Esophagus muscularis mucosa (tissue), 4 donors: ENCODE results near the gene ANKRD16. TPM values are rescaled to one million over a fixed set of nuclear protein-coding genes. Genes with fewer than 3 reads are reported as not detected.
A peak's percentile ranks its signal among the peaks of the same experiment; 100 is the strongest.

Experiments used
- DNase-seq: peaks from one replicate; pipeline ENCODE4 v3.0.0-alpha.2; 2017; ENCODE audit errors: extremely low spot score
- H3K27ac ChIP-seq, 4 donors: fragments of 200-600 bp; sonication (generic); replicated peaks in 1 of 4; 1 replicate in 3 of 4; 2 replicates in 1 of 4; pipeline ENCODE4 v1.5.1; 2016 to 2019; ENCODE audit warnings: mild to moderate bottlenecking in 1 of 4
- H3K27me3 ChIP-seq, 4 donors: fragments of 200-600 bp; sonication (generic); one replicate each; pipeline versions ENCODE4 v1.5.1 to v1.6.0; 2016 to 2019
- H3K36me3 ChIP-seq, 4 donors: fragments of 200-600 bp; sonication (generic); one replicate each; pipeline ENCODE4 v1.5.1; 2016 to 2019
- H3K4me1 ChIP-seq, 4 donors: fragments of 200-600 bp; sonication (generic); one replicate each; pipeline ENCODE4 v1.5.1; 2016 to 2019
- H3K4me3 ChIP-seq, 4 donors: fragments of 200-600 bp; sonication (generic); 1 replicate in 2 of 4; 2 replicates in 2 of 4; pipeline ENCODE4 v1.5.1; 2016 to 2019; ENCODE audit warnings: mild to moderate bottlenecking in 4 of 4, moderate library complexity in 1 of 4
- H3K9me3 ChIP-seq, 4 donors: fragments of 200-600 bp; sonication (generic); 1 replicate in 3 of 4; 2 replicates in 1 of 4; pipeline ENCODE4 v1.5.1; 2016 to 2019
- EP300 ChIP-seq: sonication (generic); formaldehyde crosslinking; IDR thresholded peaks from one replicate; pipeline ENCODE4 v1.6.1; 2017; ENCODE audit warnings: antibody characterized with exemption
- POLR2A ChIP-seq: fragments of 450-650 bp; IDR thresholded peaks from one replicate; pipeline ENCODE4 v1.6.1; 2017; ENCODE audit warnings: antibody characterized with exemption, moderate library complexity, mild to moderate bottlenecking, low read depth
- POLR2AphosphoS5 ChIP-seq, 2 donors: sonication (generic); formaldehyde crosslinking; IDR thresholded peaks; one replicate each; pipeline ENCODE4 v1.6.1; 2017; ENCODE audit warnings: antibody characterized with exemption in 2 of 2
- WGBS: methylation state at CpG from one replicate; pipeline ENCODE4 v1.1.5; 2018; 5-methylcytosine and 5-hydroxymethylcytosine counted together
- intact Hi-C: fragments of 100-400 bp; cut with DNase I; formaldehyde crosslinking; loops from one replicate; pipeline ENCODE4 v1.15.1; 2023
- total RNA-seq, 4 donors: library from RNA; depleted of rRNA; stranded (reverse); fragments of >200 nt; gene quantifications; one replicate each; pipeline versions ENCODE4 v1.1.0 to v1.2.1, GENCODE V29; 2016
- TF ChIP-seq, protein P1 (sequence below), 3 experiments: fragments of 200-600 bp in 2 of 3; fragments of 450-650 bp in 1 of 3; sonication (generic) in 2 of 3; IDR thresholded peaks; one replicate each; pipeline ENCODE4 v1.5.1; 2017 to 2019; ENCODE audit warnings: antibody characterized with exemption in 3 of 3, mild to moderate bottlenecking in 2 of 3, moderate library complexity in 1 of 3

Gene ANKRD16
- total RNA-seq, 4 donors from 2014 or later, result 5.1 to 9.0 (median 5.9) TPM

DNA sequence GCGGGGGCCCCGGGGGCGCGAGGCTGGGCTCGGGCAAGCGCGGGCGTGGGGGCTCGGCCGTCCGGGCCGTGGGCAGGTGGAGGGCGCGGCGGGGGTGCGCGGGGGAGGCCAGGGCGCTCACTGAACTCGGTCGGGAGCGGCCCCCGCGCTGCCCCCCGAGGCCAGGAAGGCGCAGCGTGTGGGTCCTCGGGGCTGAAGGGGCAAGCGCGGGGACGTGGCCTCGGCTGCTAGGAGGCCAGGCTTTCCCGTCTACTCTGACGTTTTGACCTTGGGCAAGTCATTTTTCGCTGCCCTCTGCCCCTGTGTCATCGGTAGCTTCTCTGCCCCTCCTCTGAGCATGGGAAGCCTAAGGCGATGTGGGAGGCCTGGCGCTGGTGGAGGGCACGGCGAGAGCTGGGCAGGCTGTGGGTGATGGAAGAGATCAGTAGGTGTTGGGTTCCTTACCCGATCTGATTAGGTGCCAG lies 791 bp upstream of the ANKRD16 start:
- TF ChIP-seq, protein P1, sequence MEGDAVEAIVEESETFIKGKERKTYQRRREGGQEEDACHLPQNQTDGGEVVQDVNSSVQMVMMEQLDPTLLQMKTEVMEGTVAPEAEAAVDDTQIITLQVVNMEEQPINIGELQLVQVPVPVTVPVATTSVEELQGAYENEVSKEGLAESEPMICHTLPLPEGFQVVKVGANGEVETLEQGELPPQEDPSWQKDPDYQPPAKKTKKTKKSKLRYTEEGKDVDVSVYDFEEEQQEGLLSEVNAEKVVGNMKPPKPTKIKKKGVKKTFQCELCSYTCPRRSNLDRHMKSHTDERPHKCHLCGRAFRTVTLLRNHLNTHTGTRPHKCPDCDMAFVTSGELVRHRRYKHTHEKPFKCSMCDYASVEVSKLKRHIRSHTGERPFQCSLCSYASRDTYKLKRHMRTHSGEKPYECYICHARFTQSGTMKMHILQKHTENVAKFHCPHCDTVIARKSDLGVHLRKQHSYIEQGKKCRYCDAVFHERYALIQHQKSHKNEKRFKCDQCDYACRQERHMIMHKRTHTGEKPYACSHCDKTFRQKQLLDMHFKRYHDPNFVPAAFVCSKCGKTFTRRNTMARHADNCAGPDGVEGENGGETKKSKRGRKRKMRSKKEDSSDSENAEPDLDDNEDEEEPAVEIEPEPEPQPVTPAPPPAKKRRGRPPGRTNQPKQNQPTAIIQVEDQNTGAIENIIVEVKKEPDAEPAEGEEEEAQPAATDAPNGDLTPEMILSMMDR (IDR thresholded peaks at IDR 0.05), result no peak
- TF ChIP-seq EP300, result no peak
- TF ChIP-seq POLR2AphosphoS5 (IDR thresholded peaks at IDR 0.05), result no peak
- TF ChIP-seq POLR2A, result no peak
- intact Hi-C loops, result loop anchor here (5.0 kb wide), 1 partner anchor 78 kb away; the partner anchor contains the start of gene GDI2
- Histone ChIP-seq H3K27ac (peak overlapping the region; percentile 78 to 93 (median 90)), H3K4me3 (peak overlapping the region; percentile 84 to 94 (median 90)), H3K27me3 (no peaks in the 10 kb centered on the region), H3K36me3 (peaks cover 10 to 40% (median 19%) of the 10 kb centered on the region in 4 donors), H3K4me1 (peaks cover 39 to 56% (median 48%) of the 10 kb centered on the region in 4 donors), H3K9me3 (no peaks in the 10 kb centered on the region)
- 3% methylated on average over 13 of the region's 40 CpGs for WGBS
- DNase-seq, result no peak

- Histone ChIP-seq H3K27ac (peak overlapping the region; percentile 80 to 93 (median 90)), H3K4me3 (peak overlapping the region; percentile 84 to 94 (median 90)), H3K27me3 (no peaks in the 10 kb centered on the region), H3K36me3 (peaks cover 0 to 39% (median 19%) of the 10 kb centered on the region in 4 donors), H3K9me3 (no peaks in the 10 kb centered on the region), H3K4me1 (peaks cover 34 to 56% (median 48%) of the 10 kb centered on the region in 4 donors)
- TF ChIP-seq POLR2AphosphoS5 (IDR thresholded peaks at IDR 0.05), result no peak
- TF ChIP-seq, protein P1 (IDR thresholded peaks at IDR 0.05), result peak in 1 of 3 experiments; percentile 12
- no peak for DNase-seq
- WGBS, result 0% methylated on average over 10 of the region's 80 CpGs
- intact Hi-C loops, result no loop called here
Measured at GRCh38 chr10:5888843-5889623, 660 bp downstream of the ANKRD16 start.

- H3K4me1 ChIP-seq, result peaks cover 32 to 53% (median 46%) of the 10 kb centered on the region in 4 donors
- peak overlapping the region; percentile 84 to 94 (median 90) for H3K4me3 ChIP-seq
- H3K27ac ChIP-seq, result peak overlapping the region in 3 of 4 donors; percentile 80 to 93 (median 93)
- no peaks in the 10 kb centered on the region for H3K27me3 ChIP-seq
- WGBS, result 12% methylated on average over 10 of the region's 10 CpGs
- intact Hi-C loops, result no loop called here
- TF ChIP-seq POLR2AphosphoS5 (IDR thresholded peaks at IDR 0.05) (no peak), POLR2A (no peak), EP300 (no peak)
- TF ChIP-seq, protein P1 (IDR thresholded peaks at IDR 0.05), result no peak
- H3K36me3 ChIP-seq, result peaks cover 2 to 42% (median 23%) of the 10 kb centered on the region in 4 donors
- H3K9me3 ChIP-seq, result no peaks in the 10 kb centered on the region
- no peak for DNase-seq
Measured at GRCh38 chr10:5888351-5888750, 1.3 kb downstream of the ANKRD16 start.

GRCh38 chr10:5887641-5888040 lies 2.1 kb downstream of the ANKRD16 start:
- peaks cover 25 to 48% (median 43%) of the 10 kb centered on the region in 4 donors for H3K4me1 ChIP-seq
- DNase-seq, result no peak
- peak overlapping the region in 2 of 4 donors; percentile 88 to 91 for H3K4me3 ChIP-seq
- WGBS, result 92% methylated on average over 8 of the region's 8 CpGs
- H3K36me3 ChIP-seq, result peaks cover 10 to 49% (median 29%) of the 10 kb centered on the region in 4 donors
- no peaks in the 10 kb centered on the region for H3K27me3 ChIP-seq
- intact Hi-C loops, result no loop called here
- no peak for TF ChIP-seq POLR2AphosphoS5 (IDR thresholded peaks at IDR 0.05)
- TF ChIP-seq, protein P1 (IDR thresholded peaks at IDR 0.05), result no peak
- TF ChIP-seq EP300, result no peak
- TF ChIP-seq POLR2A, result no peak
- H3K27ac ChIP-seq, result no peak overlapping the region
- H3K9me3 ChIP-seq, result no peaks in the 10 kb centered on the region
